Skeletal muscle satellite cell (primary cell): ENCODE measurements around the gene SEMA7A.
"Not testable (repeated sequence)": the region's sequence is repeated elsewhere in the genome, so short reads cannot be mapped to it uniquely, and the experiment has no call there.

Source experiments
- H3K27me3 ChIP-seq: 2 replicates; pipeline ENCODE4 v1.7.0; 2013; ENCODE audit warnings: low read length; ENCODE audit not compliant: control insufficient read depth, insufficient read depth
- H3K36me3 ChIP-seq: 2 replicates; pipeline ENCODE4 v1.7.0; 2013; ENCODE audit warnings: mild to moderate bottlenecking, control low read depth, low read length; ENCODE audit not compliant: insufficient read depth
- H3K4me1 ChIP-seq: 2 replicates; pipeline ENCODE4 v1.7.0; 2013; ENCODE audit warnings: low read length; ENCODE audit not compliant: control insufficient read depth, insufficient read depth
- H3K4me2 ChIP-seq: 2 replicates; pipeline ENCODE4 v1.7.0; 2013; ENCODE audit warnings: mild to moderate bottlenecking, low read length
- H3K4me3 ChIP-seq: 2 replicates; pipeline ENCODE4 v1.7.0; 2013; ENCODE audit warnings: low read length
- H3K9ac ChIP-seq: 2 replicates; pipeline ENCODE4 v1.7.0; 2013; ENCODE audit warnings: mild to moderate bottlenecking, low read depth, low read length, moderate library complexity
- H3K9me3 ChIP-seq: replicated peaks from 2 replicates; pipeline ENCODE4 v1.7.0; 2013; ENCODE audit warnings: mild to moderate bottlenecking, control low read depth, low read length

The SEMA7A gene

DNA sequence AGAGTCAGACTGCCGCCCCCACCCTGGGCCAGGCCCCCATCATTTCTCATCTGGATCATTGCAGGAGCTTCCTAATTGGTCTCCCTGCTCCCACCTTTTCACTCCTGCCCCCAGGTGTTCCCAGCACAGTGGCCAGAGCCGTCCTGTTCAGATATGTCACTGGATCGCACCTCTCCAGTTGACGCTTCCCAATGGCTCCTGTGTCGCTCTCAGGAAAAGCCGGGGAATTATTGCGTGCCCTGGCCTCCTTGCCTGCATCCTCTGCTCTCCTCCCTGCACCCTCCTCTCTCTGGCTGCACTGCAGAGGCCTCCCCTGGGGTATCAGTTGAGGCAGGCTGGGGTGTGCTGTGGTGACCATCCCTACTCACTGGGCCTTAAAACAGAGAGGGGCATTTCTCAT, 40.9 kb downstream of the SEMA7A start:
- H3K4me1 ChIP-seq: peaks cover 63% of the 10 kb centered on the region
- H3K4me2 ChIP-seq: peak overlapping the region; percentile 51
- no peaks in the 10 kb centered on the region for H3K27me3 ChIP-seq
- no peaks in the 10 kb centered on the region for H3K36me3 ChIP-seq
- no peak overlapping the region for H3K4me3 ChIP-seq
- no peaks in the 10 kb centered on the region for H3K9me3 ChIP-seq
- H3K9ac ChIP-seq: peak overlapping the region; percentile 67

DNA sequence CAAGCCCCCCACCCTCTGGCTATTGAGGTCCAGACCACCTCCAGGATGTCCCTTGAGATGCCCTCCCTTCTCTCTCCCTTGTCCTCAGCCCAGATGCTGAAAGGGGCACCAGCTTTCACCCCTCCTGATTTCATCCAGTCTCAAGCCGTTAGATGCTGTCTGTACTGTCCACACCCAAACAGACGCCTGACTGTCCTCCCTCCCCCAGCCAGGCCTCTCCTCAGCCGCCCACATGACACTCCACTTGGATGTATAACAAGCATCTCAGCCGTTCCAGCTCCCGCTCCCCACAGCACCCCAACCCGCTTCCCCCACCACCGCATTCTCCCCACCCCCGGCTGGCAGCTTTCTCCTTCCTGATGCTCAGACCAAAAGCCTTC, 41.3 kb downstream of the SEMA7A start:
- Histone ChIP-seq H3K36me3 (no peaks in the 10 kb centered on the region), H3K4me3 (no peak overlapping the region), H3K4me2 (peak overlapping the region; percentile 51), H3K9ac (peak overlapping the region; percentile 67), H3K9me3 (no peaks in the 10 kb centered on the region), H3K4me1 (peaks cover 58% of the 10 kb centered on the region), H3K27me3 (no peaks in the 10 kb centered on the region)

DNA sequence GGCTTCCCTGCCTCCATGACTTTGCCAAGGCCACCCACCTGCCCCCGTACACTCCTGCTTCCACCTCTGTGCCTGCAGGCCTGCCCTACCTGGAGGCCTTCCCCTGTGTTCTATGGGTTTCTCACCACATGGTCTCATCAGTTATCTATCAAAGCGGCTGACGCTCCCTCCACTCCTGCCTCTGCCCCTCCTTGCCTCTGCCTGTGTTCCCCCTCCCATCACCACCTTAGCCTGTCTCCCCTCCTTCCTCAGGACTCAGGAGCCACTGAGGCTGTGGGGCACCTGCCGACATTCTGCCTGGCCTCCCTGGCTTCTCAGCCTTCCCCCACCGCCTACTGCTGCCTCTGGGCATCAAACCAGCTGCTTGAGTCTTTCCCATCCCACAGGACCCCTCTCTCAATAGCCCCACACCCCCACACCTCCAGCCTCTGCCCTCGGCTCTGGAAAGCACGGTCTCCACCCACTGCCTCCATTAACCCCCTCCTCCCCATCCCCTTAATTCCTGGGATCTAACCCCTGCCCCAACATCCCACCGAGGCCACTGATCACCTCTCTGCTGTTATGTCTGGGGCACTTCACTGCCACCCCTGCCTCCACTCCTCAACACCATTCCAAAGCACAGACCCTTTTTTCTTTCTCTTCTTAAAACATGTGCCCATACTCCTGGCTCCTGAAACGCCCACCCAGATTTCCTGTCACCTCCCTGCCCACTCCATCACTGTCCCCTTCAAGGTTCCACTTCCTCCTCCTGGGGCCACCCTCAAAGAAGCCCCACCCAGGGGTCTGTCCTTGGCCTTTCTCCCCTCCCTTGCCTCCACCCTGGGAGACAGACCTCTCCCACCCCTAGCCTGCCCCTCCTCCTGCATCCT, 41.9 kb downstream of the SEMA7A start:
- no peaks in the 10 kb centered on the region for H3K27me3 ChIP-seq
- H3K4me2 ChIP-seq: peak overlapping the region; percentile 51
- H3K4me1 ChIP-seq: peaks cover 58% of the 10 kb centered on the region
- no peak overlapping the region for H3K4me3 ChIP-seq
- no peaks in the 10 kb centered on the region for H3K36me3 ChIP-seq
- peak overlapping the region; percentile 67 for H3K9ac ChIP-seq
- H3K9me3 ChIP-seq: no peaks in the 10 kb centered on the region

DNA sequence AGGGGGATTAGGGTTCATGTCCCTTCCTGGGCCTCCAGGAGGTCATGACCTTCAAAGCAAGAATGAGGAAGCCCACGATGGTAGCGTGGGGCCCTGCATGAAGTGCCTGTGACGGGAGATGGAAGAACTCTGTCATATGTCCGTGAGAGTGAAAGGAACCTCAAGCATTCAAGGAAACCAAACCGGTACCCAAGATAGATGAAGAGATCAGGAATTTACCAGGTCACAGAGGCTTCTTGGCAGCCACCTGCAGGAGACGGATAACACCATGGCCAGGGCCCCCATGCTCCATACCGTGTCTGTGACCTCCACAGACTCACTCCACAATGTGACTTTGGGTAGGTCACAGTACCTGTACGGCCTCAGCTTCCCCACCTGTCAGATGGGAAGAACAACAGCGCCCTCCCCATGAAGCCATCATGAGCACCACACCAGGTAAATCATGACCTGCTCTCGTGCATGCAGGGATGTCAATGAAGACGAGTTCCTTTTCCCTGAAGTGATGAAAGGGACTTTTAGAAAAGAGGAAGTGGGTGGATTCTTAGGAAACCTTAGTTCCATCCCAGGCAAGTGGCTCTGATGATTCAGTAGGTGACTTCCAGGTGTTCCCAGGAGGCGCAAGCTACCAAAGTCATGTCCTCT, 43.0 kb downstream of the SEMA7A start:
- Histone ChIP-seq H3K36me3 (no peaks in the 10 kb centered on the region), H3K4me3 (no peak overlapping the region), H3K4me1 (peaks cover 58% of the 10 kb centered on the region)

GRCh38 chr15:74390049-74390646, 43.6 kb downstream of the SEMA7A start:
- not testable (repeated sequence) for H3K36me3 ChIP-seq, H3K9ac ChIP-seq, H3K4me3 ChIP-seq, H3K27me3 ChIP-seq, H3K9me3 ChIP-seq, H3K4me2 ChIP-seq
- peaks cover 58% of the 10 kb centered on the region for H3K4me1 ChIP-seq

More for the DNA sequence above, 43.0 kb downstream of the SEMA7A start:
- no peak overlapping the region for H3K9ac ChIP-seq
- H3K9me3 ChIP-seq: no peaks in the 10 kb centered on the region
- no peaks in the 10 kb centered on the region for H3K27me3 ChIP-seq
- no peak overlapping the region for H3K4me2 ChIP-seq

- Histone ChIP-seq H3K4me3 (no peak overlapping the region), H3K4me1 (peaks cover 59% of the 10 kb centered on the region), H3K9me3 (no peaks in the 10 kb centered on the region), H3K27me3 (no peaks in the 10 kb centered on the region), H3K36me3 (no peaks in the 10 kb centered on the region), H3K4me2 (no peak overlapping the region), H3K9ac (no peak overlapping the region)
Measured at GRCh38 chr15:74389241-74390048, 44.3 kb downstream of the SEMA7A start.

DNA sequence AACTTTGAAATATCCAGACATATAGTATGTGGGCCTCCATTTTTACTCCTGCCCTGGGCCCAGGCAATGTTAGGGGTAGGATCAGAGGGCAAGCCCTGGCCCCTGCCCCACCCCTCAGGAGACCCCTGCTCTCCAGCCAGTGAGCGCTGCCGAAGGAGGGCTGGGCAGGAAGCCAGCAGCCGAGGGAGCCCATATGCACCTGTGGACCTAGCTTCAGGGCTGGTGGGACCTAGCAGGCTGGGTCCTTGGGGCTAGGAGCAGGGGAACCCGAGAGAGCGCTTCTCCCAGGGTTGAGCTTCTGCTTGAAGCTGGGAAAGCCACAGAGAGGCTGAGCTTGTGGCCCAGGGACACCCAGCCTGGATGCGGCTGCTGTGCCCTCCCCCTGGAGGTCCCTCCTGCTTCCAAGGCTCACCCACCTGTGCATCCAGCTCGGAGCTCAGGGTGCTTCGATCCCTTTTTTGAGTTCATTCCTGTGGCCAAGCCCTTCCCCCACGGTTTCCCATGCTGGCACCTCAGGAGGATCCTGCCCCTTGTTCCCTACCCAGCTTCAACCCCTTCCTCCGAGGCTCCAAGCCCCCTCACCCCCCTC, 45.3 kb downstream of the SEMA7A start:
- peaks cover 61% of the 10 kb centered on the region for H3K4me1 ChIP-seq
- H3K4me2 ChIP-seq: no peak overlapping the region
- no peaks in the 10 kb centered on the region for H3K36me3 ChIP-seq
- no peaks in the 10 kb centered on the region for H3K27me3 ChIP-seq
- H3K9me3 ChIP-seq: no peaks in the 10 kb centered on the region
- no peak overlapping the region for H3K9ac ChIP-seq
- no peak overlapping the region for H3K4me3 ChIP-seq

- H3K4me1 ChIP-seq: peaks cover 56% of the 10 kb centered on the region
Measured at GRCh38 chr15:74387621-74388362, 46.0 kb downstream of the SEMA7A start.

DNA sequence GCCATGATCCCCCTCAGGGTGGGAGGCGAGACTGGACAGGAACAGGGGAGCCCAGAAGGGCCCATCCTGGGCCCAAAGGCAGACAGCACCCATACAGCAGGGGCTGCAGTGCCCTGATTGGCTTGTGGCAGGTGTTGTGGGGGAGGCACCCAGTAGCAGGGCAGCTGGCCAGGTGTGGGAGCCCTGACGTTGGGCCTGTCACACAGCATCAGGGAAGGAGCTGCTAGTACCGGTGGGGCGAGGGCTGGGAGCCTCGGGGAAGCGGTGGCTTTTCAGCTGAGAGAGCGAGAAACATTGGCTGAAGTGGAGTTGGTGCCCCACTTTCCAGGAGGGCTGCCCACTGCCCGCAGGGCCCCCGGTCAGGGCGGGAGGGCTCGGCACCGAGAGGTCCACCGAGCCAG, 46.6 kb downstream of the SEMA7A start:
- no peak overlapping the region for H3K4me3 ChIP-seq
- H3K4me2 ChIP-seq: no peak overlapping the region
- peaks cover 54% of the 10 kb centered on the region for H3K4me1 ChIP-seq
- no peak overlapping the region for H3K9ac ChIP-seq
- H3K9me3 ChIP-seq: no peaks in the 10 kb centered on the region
- H3K27me3 ChIP-seq: no peaks in the 10 kb centered on the region
- no peaks in the 10 kb centered on the region for H3K36me3 ChIP-seq

More at GRCh38 chr15:74387621-74388362, 46.0 kb downstream of the SEMA7A start:
- H3K9me3 ChIP-seq: no peaks in the 10 kb centered on the region
- H3K9ac ChIP-seq: no peak overlapping the region
- H3K4me2 ChIP-seq: no peak overlapping the region
- H3K36me3 ChIP-seq: no peaks in the 10 kb centered on the region
- H3K4me3 ChIP-seq: no peak overlapping the region
- no peaks in the 10 kb centered on the region for H3K27me3 ChIP-seq

DNA sequence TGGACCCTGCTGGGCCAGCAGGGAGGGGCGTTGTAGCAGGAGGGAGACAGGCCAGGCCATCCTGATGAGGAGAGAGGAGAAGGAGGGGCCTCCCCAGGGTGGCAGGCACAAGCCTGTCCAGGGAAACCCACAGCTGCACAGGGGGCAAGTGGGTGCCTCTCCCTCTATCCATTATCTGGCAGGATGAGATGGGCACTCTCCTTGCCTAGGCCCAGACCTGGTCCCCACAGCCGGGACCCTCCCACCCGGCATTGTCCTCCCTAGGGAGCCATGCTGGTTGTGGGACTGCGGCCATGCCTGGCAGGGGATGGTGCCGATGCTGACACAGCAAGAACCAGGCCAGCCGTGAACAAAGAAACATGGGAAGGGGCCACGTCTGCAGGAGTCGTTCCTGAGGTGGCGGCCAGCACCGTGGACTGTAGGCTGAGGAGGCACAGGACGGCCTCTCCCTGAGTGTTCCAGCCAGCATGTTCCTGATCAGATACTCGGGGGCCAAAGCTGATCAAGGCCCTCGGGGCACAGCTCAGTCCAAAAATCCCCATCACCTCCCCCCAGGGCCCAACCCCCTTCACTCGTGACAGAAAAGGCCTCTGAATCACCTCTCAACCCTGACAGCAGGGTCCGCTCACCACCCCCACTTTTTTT, 47.1 kb downstream of the SEMA7A start:
- H3K4me1 ChIP-seq: peaks cover 54% of the 10 kb centered on the region

More for the DNA sequence above, 47.1 kb downstream of the SEMA7A start:
- Histone ChIP-seq H3K4me2 (no peak overlapping the region), H3K9ac (no peak overlapping the region), H3K27me3 (no peaks in the 10 kb centered on the region), H3K9me3 (no peaks in the 10 kb centered on the region), H3K4me3 (no peak overlapping the region), H3K36me3 (no peaks in the 10 kb centered on the region)
